ENCODE results near the gene SNAP29. TPM values are rescaled to one million over a fixed set of nuclear protein-coding genes. Genes with fewer than 3 reads are reported as not detected.

The SNAP29 gene
- total and polyA plus RNA-seq, 2 experiments from 2014 or later: 8.2 to 22.9 TPM

DNA sequence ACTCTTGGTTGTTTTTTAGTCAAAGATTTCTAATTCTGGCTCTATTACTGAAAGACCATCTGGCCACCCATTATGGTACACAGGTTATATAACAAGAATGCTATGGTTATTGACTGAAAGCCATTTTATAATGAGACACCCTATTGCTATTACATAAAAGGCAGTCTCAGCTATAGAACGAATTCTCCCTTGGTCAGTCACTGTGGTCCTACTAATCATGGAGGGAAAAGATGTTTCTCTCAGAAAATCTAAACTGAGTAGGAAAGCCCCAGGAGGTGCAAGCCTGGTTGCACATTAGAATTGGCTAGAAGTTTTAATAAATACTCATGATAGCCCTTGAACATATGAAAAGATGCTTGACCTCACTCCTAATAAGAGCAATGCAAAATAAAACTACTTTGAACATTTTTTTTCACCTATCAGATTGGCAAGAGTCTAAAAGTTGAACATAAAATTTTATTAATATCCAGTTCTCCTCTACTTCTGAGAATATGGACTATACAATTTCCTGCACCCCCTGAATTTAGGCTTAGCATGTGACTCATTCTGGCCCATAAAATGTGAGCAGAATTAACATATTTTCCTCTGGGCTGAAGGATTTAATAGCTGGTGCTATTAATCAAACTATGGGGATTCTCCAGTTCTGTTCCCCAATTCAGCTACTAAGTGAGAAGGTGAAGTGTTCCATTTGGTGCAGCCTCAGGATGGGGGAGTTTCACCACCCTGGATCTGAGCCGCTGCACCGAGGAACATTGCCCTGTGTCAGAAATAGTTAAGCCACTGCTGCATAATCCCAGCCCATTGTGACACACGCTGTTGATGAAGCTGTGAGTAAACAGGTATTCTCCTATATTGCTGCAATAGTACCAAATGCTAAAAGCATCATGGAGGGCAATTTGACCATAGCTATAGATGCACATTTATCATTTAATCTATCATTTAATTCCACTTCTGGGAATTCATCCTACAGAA lies 46.9 kb downstream of the SNAP29 start:
- Histone ChIP-seq H3K4me3 (no peak overlapping the region), H3K9me2 (ENCODE audit: insufficient read depth) (no peaks in the 10 kb centered on the region), H3K27me3 (ENCODE audit: insufficient read depth) (no peaks in the 10 kb centered on the region), H3K4me2 (no peak overlapping the region), H3K27ac (ENCODE audit: low read depth) (no peak overlapping the region), H2AFZ (no peak overlapping the region), H3K36me3 (ENCODE audit: insufficient read depth) (no peaks in the 10 kb centered on the region), H3K4me1 (ENCODE audit: insufficient read depth) (no peaks in the 10 kb centered on the region), H3F3A (replicated peaks; ENCODE audit: low read depth) (no peaks in the 10 kb centered on the region), H3K79me2 (replicated peaks; ENCODE audit: insufficient read depth) (no peaks in the 10 kb centered on the region), H4K20me1 (replicated peaks; ENCODE audit: insufficient read depth) (no peaks in the 10 kb centered on the region)
- no peak for TF ChIP-seq CREB1 (CRISPR knock-in tag; IDR thresholded peaks at IDR 0.05; ENCODE audit: low read depth)
- TF ChIP-seq, protein P1, sequence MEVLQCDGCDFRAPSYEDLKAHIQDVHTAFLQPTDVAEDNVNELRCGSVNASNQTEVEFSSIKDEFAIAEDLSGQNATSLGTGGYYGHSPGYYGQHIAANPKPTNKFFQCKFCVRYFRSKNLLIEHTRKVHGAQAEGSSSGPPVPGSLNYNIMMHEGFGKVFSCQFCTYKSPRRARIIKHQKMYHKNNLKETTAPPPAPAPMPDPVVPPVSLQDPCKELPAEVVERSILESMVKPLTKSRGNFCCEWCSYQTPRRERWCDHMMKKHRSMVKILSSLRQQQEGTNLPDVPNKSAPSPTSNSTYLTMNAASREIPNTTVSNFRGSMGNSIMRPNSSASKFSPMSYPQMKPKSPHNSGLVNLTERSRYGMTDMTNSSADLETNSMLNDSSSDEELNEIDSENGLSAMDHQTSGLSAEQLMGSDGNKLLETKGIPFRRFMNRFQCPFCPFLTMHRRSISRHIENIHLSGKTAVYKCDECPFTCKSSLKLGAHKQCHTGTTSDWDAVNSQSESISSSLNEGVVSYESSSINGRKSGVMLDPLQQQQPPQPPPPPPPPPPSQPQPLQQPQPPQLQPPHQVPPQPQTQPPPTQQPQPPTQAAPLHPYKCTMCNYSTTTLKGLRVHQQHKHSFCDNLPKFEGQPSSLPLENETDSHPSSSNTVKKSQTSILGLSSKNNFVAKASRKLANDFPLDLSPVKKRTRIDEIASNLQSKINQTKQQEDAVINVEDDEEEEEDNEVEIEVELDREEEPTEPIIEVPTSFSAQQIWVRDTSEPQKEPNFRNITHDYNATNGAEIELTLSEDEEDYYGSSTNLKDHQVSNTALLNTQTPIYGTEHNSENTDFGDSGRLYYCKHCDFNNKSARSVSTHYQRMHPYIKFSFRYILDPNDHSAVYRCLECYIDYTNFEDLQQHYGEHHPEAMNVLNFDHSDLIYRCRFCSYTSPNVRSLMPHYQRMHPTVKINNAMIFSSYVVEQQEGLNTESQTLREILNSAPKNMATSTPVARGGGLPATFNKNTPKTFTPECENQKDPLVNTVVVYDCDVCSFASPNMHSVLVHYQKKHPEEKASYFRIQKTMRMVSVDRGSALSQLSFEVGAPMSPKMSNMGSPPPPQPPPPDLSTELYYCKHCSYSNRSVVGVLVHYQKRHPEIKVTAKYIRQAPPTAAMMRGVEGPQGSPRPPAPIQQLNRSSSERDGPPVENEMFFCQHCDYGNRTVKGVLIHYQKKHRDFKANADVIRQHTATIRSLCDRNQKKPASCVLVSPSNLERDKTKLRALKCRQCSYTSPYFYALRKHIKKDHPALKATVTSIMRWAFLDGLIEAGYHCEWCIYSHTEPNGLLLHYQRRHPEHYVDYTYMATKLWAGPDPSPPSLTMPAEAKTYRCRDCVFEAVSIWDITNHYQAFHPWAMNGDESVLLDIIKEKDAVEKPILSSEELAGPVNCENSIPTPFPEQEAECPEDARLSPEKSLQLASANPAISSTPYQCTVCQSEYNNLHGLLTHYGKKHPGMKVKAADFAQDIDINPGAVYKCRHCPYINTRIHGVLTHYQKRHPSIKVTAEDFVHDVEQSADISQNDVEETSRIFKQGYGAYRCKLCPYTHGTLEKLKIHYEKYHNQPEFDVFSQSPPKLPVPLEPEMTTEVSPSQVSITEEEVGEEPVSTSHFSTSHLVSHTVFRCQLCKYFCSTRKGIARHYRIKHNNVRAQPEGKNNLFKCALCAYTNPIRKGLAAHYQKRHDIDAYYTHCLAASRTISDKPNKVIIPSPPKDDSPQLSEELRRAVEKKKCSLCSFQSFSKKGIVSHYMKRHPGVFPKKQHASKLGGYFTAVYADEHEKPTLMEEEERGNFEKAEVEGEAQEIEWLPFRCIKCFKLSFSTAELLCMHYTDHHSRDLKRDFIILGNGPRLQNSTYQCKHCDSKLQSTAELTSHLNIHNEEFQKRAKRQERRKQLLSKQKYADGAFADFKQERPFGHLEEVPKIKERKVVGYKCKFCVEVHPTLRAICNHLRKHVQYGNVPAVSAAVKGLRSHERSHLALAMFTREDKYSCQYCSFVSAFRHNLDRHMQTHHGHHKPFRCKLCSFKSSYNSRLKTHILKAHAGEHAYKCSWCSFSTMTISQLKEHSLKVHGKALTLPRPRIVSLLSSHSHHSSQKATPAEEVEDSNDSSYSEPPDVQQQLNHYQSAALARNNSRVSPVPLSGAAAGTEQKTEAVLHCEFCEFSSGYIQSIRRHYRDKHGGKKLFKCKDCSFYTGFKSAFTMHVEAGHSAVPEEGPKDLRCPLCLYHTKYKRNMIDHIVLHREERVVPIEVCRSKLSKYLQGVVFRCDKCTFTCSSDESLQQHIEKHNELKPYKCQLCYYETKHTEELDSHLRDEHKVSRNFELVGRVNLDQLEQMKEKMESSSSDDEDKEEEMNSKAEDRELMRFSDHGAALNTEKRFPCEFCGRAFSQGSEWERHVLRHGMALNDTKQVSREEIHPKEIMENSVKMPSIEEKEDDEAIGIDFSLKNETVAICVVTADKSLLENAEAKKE (CRISPR knock-in tag; IDR thresholded peaks at IDR 0.05): no peak
- TF ChIP-seq EZH2 (IDR thresholded peaks at IDR 0.05; ENCODE audit: low read depth, unreplicated experiment): no peak
- TF ChIP-seq EZH2phosphoT487 (IDR thresholded peaks at IDR 0.05; ENCODE audit: unreplicated experiment): no peak
- TF ChIP-seq STAT1 (IDR thresholded peaks at IDR 0.05; ENCODE audit: unreplicated experiment): no peak
- no peak for TF ChIP-seq ETS1 (IDR thresholded peaks at IDR 0.05)
- no peak for TF ChIP-seq JUNB (IDR thresholded peaks at IDR 0.05; ENCODE audit: unreplicated experiment)
- no peak for TF ChIP-seq ZNF331 (CRISPR knock-in tag; IDR thresholded peaks at IDR 0.05; ENCODE audit: low read depth)
- no peak for TF ChIP-seq NANOG (IDR thresholded peaks at IDR 0.05; ENCODE audit: borderline replicate concordance)
- no peak for TF ChIP-seq POLR2AphosphoS5 (IDR thresholded peaks at IDR 0.05; ENCODE audit: low read depth)
- no peak for TF ChIP-seq CTCF (conservative IDR thresholded peaks at IDR 0.05; ENCODE audit: low read depth in 2 of 2)
- no peak for TF ChIP-seq ZNF114 (CRISPR knock-in tag; IDR thresholded peaks at IDR 0.05)
- TF ChIP-seq REST (IDR thresholded peaks at IDR 0.05; ENCODE audit: unreplicated experiment): no peak
- ATAC-seq (no peak), DNase-seq (ENCODE audit: low spot score) (no peak)
- peaks cover 7% of the 10 kb centered on the region for H3K27me3 Mint-ChIP-seq (ENCODE audit: insufficient read depth, low read depth, poor library complexity)
- H3K4me1 Mint-ChIP-seq: no peaks in the 10 kb centered on the region
- H3K9me3 Mint-ChIP-seq: no peaks in the 10 kb centered on the region
- H3K36me3 Mint-ChIP-seq (ENCODE audit: low read depth): no peaks in the 10 kb centered on the region
- H3K4me3 Mint-ChIP-seq: no peak overlapping the region
- no peak overlapping the region for H3K27ac Mint-ChIP-seq

All from GM23338 (cell line).